ENCODE measurements around the gene FBRS.
A peak's percentile ranks its signal among the peaks of the same experiment; 100 is the strongest.

FBRS gene

DNA sequence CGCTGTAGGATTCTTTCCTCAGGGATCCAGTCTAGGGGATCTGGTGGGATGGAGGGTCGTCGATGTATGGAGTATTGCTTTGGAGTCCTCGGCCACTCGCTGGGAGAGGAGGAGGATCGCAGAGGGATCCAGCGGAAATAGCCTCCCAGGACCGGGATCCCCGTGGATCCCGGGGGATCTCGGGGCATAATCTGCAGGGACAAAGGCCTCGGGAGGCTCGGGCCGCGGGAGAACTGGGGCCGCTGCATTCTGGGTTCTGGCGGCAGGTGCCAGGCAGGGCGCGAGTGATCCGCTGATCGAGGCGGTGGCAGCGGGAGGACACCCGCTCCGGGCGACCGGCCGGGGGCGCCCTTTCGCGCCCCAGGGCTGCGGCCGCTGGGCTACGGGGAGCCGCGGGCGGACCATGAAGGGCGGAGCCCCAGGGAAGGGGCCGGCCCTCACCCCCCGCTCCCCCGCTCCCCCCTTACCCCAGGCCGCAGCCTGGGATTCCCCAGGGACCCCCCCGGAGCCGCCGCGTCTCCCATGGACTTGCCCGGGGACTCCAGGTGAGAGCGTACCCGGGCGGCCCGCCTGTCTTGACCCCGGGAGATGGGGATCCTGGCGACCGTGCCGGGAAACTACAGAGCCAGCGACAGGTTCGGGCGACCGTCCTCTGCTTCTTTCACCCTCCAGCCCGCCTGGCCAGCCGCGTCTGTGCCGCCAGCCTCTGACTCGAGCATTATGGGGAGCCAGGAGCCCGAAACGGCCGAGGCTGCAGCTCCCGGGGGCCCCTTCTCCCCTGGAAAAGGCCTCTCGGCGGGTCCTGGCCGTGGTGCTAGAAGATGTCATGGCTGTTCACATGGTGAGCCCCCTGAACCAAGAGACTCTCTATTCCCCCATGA is 6.9 kb upstream of the FBRS start (continued):
- TF ChIP-seq, protein P1, sequence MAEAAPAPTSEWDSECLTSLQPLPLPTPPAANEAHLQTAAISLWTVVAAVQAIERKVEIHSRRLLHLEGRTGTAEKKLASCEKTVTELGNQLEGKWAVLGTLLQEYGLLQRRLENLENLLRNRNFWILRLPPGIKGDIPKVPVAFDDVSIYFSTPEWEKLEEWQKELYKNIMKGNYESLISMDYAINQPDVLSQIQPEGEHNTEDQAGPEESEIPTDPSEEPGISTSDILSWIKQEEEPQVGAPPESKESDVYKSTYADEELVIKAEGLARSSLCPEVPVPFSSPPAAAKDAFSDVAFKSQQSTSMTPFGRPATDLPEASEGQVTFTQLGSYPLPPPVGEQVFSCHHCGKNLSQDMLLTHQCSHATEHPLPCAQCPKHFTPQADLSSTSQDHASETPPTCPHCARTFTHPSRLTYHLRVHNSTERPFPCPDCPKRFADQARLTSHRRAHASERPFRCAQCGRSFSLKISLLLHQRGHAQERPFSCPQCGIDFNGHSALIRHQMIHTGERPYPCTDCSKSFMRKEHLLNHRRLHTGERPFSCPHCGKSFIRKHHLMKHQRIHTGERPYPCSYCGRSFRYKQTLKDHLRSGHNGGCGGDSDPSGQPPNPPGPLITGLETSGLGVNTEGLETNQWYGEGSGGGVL (tag by site-specific recombination; IDR thresholded peaks at IDR 0.05): peak; percentile 24
- TF ChIP-seq, protein P2, sequence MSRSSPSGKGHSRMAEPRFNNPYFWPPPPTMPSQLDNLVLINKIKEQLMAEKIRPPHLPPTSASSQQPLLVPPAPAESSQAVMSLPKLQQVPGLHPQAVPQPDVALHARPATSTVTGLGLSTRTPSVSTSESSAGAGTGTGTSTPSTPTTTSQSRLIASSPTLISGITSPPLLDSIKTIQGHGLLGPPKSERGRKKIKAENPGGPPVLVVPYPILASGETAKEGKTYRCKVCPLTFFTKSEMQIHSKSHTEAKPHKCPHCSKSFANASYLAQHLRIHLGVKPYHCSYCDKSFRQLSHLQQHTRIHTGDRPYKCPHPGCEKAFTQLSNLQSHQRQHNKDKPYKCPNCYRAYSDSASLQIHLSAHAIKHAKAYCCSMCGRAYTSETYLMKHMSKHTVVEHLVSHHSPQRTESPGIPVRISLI (tag by site-specific recombination; IDR thresholded peaks at IDR 0.05): no peak
- TF ChIP-seq ZNF292 (tag by site-specific recombination; IDR thresholded peaks at IDR 0.05; ENCODE audit: borderline replicate concordance, low read depth) (no peak), ZNF843 (tag by site-specific recombination; IDR thresholded peaks at IDR 0.05) (no peak; the same call in 1 of the 2 replicates), ZNF558 (tag by site-specific recombination; IDR thresholded peaks at IDR 0.05) (no peak; the same call in 1 of the 2 replicates), SCRT1 (tag by site-specific recombination; IDR thresholded peaks at IDR 0.05; ENCODE audit: borderline replicate concordance) (no peak), ZNF157 (tag by site-specific recombination; IDR thresholded peaks at IDR 0.05) (no peak), BCL11A (tag by site-specific recombination; IDR thresholded peaks at IDR 0.05; ENCODE audit: low read depth) (no peak), GLI2 (tag by site-specific recombination; IDR thresholded peaks at IDR 0.05; ENCODE audit: borderline replicate concordance, low read depth) (no peak), ZNF701 (tag by site-specific recombination; IDR thresholded peaks at IDR 0.05) (no peak), ZNF132 (tag by site-specific recombination; IDR thresholded peaks at IDR 0.05; ENCODE audit: borderline replicate concordance) (no peak), ZNF501 (tag by site-specific recombination; IDR thresholded peaks at IDR 0.05) (0 out of 2 replicates have a peak, but pooled peaks have one; percentile 10), KLF10 (tag by site-specific recombination; IDR thresholded peaks at IDR 0.05) (peak; percentile 19; the same call in 1 of the 2 replicates), ZNF350 (tag by site-specific recombination; IDR thresholded peaks at IDR 0.05) (no peak), ZNF561 (tag by site-specific recombination; IDR thresholded peaks at IDR 0.05; ENCODE audit: borderline replicate concordance) (peak; percentile 52; the same call in 1 of the 2 replicates), KLF9 (tag by site-specific recombination; IDR thresholded peaks at IDR 0.05; ENCODE audit: low read depth) (0 out of 2 replicates have a peak, but pooled peaks have one; percentile 28), PRDM1 (tag by site-specific recombination; IDR thresholded peaks at IDR 0.05) (no peak), MYNN (tag by site-specific recombination; IDR thresholded peaks at IDR 0.05; ENCODE audit: borderline replicate concordance) (no peak), ZXDB (tag by site-specific recombination; IDR thresholded peaks at IDR 0.05) (peak; percentile 32), ZBTB17 (tag by site-specific recombination; IDR thresholded peaks at IDR 0.05) (no peak), ZBTB7A (tag by site-specific recombination; IDR thresholded peaks at IDR 0.05; ENCODE audit: low read depth) (0 out of 2 replicates have a peak, but pooled peaks have one; percentile 17)
- TF ChIP-seq, protein P3, sequence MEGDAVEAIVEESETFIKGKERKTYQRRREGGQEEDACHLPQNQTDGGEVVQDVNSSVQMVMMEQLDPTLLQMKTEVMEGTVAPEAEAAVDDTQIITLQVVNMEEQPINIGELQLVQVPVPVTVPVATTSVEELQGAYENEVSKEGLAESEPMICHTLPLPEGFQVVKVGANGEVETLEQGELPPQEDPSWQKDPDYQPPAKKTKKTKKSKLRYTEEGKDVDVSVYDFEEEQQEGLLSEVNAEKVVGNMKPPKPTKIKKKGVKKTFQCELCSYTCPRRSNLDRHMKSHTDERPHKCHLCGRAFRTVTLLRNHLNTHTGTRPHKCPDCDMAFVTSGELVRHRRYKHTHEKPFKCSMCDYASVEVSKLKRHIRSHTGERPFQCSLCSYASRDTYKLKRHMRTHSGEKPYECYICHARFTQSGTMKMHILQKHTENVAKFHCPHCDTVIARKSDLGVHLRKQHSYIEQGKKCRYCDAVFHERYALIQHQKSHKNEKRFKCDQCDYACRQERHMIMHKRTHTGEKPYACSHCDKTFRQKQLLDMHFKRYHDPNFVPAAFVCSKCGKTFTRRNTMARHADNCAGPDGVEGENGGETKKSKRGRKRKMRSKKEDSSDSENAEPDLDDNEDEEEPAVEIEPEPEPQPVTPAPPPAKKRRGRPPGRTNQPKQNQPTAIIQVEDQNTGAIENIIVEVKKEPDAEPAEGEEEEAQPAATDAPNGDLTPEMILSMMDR (tag by site-specific recombination; IDR thresholded peaks at IDR 0.05): peak; percentile 89
- TF ChIP-seq, protein P4, sequence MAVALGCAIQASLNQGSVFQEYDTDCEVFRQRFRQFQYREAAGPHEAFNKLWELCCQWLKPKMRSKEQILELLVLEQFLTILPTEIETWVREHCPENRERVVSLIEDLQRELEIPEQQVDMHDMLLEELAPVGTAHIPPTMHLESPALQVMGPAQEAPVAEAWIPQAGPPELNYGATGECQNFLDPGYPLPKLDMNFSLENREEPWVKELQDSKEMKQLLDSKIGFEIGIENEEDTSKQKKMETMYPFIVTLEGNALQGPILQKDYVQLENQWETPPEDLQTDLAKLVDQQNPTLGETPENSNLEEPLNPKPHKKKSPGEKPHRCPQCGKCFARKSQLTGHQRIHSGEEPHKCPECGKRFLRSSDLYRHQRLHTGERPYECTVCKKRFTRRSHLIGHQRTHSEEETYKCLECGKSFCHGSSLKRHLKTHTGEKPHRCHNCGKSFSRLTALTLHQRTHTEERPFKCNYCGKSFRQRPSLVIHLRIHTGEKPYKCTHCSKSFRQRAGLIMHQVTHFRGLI (tag by site-specific recombination; IDR thresholded peaks at IDR 0.05): no peak
- TF ChIP-seq, protein P5, sequence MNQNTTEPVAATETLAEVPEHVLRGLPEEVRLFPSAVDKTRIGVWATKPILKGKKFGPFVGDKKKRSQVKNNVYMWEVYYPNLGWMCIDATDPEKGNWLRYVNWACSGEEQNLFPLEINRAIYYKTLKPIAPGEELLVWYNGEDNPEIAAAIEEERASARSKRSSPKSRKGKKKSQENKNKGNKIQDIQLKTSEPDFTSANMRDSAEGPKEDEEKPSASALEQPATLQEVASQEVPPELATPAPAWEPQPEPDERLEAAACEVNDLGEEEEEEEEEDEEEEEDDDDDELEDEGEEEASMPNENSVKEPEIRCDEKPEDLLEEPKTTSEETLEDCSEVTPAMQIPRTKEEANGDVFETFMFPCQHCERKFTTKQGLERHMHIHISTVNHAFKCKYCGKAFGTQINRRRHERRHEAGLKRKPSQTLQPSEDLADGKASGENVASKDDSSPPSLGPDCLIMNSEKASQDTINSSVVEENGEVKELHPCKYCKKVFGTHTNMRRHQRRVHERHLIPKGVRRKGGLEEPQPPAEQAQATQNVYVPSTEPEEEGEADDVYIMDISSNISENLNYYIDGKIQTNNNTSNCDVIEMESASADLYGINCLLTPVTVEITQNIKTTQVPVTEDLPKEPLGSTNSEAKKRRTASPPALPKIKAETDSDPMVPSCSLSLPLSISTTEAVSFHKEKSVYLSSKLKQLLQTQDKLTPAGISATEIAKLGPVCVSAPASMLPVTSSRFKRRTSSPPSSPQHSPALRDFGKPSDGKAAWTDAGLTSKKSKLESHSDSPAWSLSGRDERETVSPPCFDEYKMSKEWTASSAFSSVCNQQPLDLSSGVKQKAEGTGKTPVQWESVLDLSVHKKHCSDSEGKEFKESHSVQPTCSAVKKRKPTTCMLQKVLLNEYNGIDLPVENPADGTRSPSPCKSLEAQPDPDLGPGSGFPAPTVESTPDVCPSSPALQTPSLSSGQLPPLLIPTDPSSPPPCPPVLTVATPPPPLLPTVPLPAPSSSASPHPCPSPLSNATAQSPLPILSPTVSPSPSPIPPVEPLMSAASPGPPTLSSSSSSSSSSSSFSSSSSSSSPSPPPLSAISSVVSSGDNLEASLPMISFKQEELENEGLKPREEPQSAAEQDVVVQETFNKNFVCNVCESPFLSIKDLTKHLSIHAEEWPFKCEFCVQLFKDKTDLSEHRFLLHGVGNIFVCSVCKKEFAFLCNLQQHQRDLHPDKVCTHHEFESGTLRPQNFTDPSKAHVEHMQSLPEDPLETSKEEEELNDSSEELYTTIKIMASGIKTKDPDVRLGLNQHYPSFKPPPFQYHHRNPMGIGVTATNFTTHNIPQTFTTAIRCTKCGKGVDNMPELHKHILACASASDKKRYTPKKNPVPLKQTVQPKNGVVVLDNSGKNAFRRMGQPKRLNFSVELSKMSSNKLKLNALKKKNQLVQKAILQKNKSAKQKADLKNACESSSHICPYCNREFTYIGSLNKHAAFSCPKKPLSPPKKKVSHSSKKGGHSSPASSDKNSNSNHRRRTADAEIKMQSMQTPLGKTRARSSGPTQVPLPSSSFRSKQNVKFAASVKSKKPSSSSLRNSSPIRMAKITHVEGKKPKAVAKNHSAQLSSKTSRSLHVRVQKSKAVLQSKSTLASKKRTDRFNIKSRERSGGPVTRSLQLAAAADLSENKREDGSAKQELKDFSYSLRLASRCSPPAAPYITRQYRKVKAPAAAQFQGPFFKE (tag by site-specific recombination; IDR thresholded peaks at IDR 0.05; ENCODE audit: borderline replicate concordance): no peak
- TF ChIP-seq, protein P6, sequence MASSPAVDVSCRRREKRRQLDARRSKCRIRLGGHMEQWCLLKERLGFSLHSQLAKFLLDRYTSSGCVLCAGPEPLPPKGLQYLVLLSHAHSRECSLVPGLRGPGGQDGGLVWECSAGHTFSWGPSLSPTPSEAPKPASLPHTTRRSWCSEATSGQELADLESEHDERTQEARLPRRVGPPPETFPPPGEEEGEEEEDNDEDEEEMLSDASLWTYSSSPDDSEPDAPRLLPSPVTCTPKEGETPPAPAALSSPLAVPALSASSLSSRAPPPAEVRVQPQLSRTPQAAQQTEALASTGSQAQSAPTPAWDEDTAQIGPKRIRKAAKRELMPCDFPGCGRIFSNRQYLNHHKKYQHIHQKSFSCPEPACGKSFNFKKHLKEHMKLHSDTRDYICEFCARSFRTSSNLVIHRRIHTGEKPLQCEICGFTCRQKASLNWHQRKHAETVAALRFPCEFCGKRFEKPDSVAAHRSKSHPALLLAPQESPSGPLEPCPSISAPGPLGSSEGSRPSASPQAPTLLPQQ (tag by site-specific recombination; IDR thresholded peaks at IDR 0.05): no peak

Data from HEK293 (cell line).